Retinal pigment epithelial cell (primary cell): ENCODE data around the gene BRCA2.

ENCODE experiments used
- DNase-seq: peaks from one replicate; pipeline ENCODE4 v3.0.0-alpha.2; 2010; ENCODE audit warnings: low read depth
- H3K4me3 ChIP-seq: 2 replicates; pipeline ENCODE4 v1.5.1; 2011; ENCODE audit warnings: mild to moderate bottlenecking, low read length, control low read depth, moderate library complexity
- CTCF ChIP-seq: conservative IDR thresholded peaks from 2 replicates; pipeline ENCODE4 v1.5.1; 2011; ENCODE audit warnings: low read depth, low read length, control low read depth, inconsistent platforms

Gene BRCA2

GRCh38 chr13:32383836-32384618 is 68.7 kb downstream of the BRCA2 start:
- H3K4me3 ChIP-seq: no peak overlapping the region
- no peak for DNase-seq
- TF ChIP-seq CTCF: no peak

- H3K4me3 ChIP-seq: no peak overlapping the region
- TF ChIP-seq CTCF: no peak
- no peak for DNase-seq
Measured at GRCh38 chr13:32384702-32385101, 69.4 kb downstream of the BRCA2 start.

- TF ChIP-seq CTCF: no peak
- DNase-seq: no peak
- H3K4me3 ChIP-seq: no peak overlapping the region
Measured at GRCh38 chr13:32385410-32385809, 70.1 kb downstream of the BRCA2 start.

GRCh38 chr13:32390048-32390447 is 74.7 kb downstream of the BRCA2 start:
- no peak for TF ChIP-seq CTCF
- DNase-seq: no peak
- H3K4me3 ChIP-seq: no peak overlapping the region

GRCh38 chr13:32390484-32390883 is 75.2 kb downstream of the BRCA2 start:
- DNase-seq: no peak
- H3K4me3 ChIP-seq: no peak overlapping the region
- no peak for TF ChIP-seq CTCF

- TF ChIP-seq CTCF: no peak
- no peak overlapping the region for H3K4me3 ChIP-seq
- peak; percentile 12 for DNase-seq
Measured at GRCh38 chr13:32391101-32391619, 75.9 kb downstream of the BRCA2 start.

- no peak for DNase-seq
- no peak for TF ChIP-seq CTCF
- H3K4me3 ChIP-seq: no peak overlapping the region
Measured at GRCh38 chr13:32403108-32403507, 87.8 kb downstream of the BRCA2 start.
